Glutamatergic neuron (in vitro differentiated cells): Measurements from ENCODE around the gene SETD2. TPM values are rescaled to one million over a fixed set of nuclear protein-coding genes. Genes with fewer than 3 reads are reported as not detected.
"Not testable (repeated sequence)": the region's sequence is repeated elsewhere in the genome, so short reads cannot be mapped to it uniquely, and the experiment has no call there.

Experiments
- DNase-seq: peaks from one replicate; pipeline ENCODE4 v3.0.0; 2022
- H3K27ac Mint-ChIP-seq: one replicate; pipeline ENCODE4 v1.8.0; 2020; ENCODE audit warnings: mild to moderate bottlenecking, mixed read lengths, inconsistent platforms; ENCODE audit not compliant: unreplicated experiment
- H3K27me3 Mint-ChIP-seq: one replicate; pipeline ENCODE4 v1.8.0; 2020; ENCODE audit warnings: mild to moderate bottlenecking, moderate library complexity, mixed read lengths, inconsistent platforms; ENCODE audit not compliant: unreplicated experiment
- H3K36me3 Mint-ChIP-seq: one replicate; pipeline ENCODE4 v1.8.0; 2020; ENCODE audit warnings: mild to moderate bottlenecking, mixed read lengths, inconsistent platforms; ENCODE audit not compliant: unreplicated experiment
- H3K4me1 Mint-ChIP-seq: one replicate; pipeline ENCODE4 v1.8.0; 2020; ENCODE audit warnings: mild to moderate bottlenecking, low read depth, mixed read lengths, inconsistent platforms; ENCODE audit not compliant: unreplicated experiment
- H3K4me3 Mint-ChIP-seq: one replicate; pipeline ENCODE4 v1.8.0; 2020; ENCODE audit warnings: mild to moderate bottlenecking, mixed read lengths, inconsistent platforms; ENCODE audit not compliant: unreplicated experiment
- H3K9me3 Mint-ChIP-seq: one replicate; pipeline ENCODE4 v1.8.0; 2020; ENCODE audit warnings: mild to moderate bottlenecking, moderate library complexity, mixed read lengths, inconsistent platforms; ENCODE audit not compliant: unreplicated experiment
- total RNA-seq: library from RNA; stranded (reverse); fragmentation: NEBNext Ultra II Directional; extraction: Animal tissue kit (Norgen Biotek cat#: 25700); gene quantifications from one replicate; pipeline ENCODE4 v1.2.1, GENCODE V29; 2021; ENCODE audit not compliant: unreplicated experiment
- TF ChIP-seq, protein P1 (sequence below): fragments of 200-600 bp; sonication (generic); IDR thresholded peaks from one replicate; pipeline ENCODE4 v1.5.0; 2021; ENCODE audit not compliant: partially characterized antibody, unreplicated experiment

SETD2 gene
- total RNA-seq, 1 donor from 2014 or later, result 59.1 TPM

DNA sequence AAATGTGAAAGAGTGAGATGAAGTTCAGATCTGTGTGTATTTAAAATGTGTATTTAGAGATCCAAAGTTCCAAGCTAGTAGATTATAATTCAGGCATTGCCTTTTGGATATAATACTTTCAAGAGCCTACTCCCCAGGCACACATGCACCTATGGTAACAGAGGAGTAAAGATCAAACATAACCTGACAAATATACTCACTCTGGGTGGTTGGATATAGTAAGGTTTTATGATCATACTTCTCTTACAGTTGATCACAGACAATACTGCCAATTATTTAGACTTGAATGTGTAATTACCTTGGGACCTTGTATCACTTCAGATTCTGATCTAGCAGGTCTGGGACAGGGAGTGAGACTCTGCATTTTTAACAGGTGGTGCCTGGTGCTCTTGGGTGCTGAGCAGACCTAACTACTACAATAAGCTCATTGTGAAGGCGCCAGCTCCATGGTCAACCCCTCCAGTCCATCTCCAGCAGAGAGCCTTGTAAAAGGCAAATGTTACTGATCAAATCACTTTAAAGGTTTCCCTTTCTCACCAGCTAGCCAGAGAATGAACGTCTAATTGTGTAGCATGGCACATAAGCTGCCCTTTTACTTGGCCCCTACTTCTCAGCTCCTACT lies 128.9 kb downstream of the SETD2 start:
- Mint-ChIP-seq H3K4me3 (no peak overlapping the region), H3K9me3 (no peaks in the 10 kb centered on the region), H3K27ac (no peak overlapping the region), H3K36me3 (peaks cover 4% of the 10 kb centered on the region), H3K4me1 (no peaks in the 10 kb centered on the region), H3K27me3 (no peaks in the 10 kb centered on the region)
- TF ChIP-seq, protein P1, sequence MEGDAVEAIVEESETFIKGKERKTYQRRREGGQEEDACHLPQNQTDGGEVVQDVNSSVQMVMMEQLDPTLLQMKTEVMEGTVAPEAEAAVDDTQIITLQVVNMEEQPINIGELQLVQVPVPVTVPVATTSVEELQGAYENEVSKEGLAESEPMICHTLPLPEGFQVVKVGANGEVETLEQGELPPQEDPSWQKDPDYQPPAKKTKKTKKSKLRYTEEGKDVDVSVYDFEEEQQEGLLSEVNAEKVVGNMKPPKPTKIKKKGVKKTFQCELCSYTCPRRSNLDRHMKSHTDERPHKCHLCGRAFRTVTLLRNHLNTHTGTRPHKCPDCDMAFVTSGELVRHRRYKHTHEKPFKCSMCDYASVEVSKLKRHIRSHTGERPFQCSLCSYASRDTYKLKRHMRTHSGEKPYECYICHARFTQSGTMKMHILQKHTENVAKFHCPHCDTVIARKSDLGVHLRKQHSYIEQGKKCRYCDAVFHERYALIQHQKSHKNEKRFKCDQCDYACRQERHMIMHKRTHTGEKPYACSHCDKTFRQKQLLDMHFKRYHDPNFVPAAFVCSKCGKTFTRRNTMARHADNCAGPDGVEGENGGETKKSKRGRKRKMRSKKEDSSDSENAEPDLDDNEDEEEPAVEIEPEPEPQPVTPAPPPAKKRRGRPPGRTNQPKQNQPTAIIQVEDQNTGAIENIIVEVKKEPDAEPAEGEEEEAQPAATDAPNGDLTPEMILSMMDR, result no peak
- no peak for DNase-seq

DNA sequence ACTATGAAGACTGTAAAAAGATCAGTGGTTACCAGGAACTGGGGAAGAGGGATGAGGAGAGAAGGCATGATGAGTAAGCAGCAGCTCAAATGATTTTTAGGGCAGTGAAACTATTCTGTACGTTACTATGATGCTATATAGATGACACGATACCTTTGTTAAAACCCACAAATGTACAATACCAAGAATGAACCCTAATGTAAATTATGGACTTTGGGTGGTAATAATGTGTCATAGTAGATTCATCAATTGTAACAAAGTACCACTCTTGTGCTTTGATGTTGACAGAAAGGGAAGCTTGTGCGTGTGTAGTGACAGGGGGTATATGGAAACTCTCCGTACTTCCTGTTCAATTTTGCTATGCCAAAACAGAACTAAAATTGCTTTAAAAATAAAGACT lies 132.9 kb downstream of the SETD2 start:
- not testable (repeated sequence) for H3K27ac Mint-ChIP-seq

DNA sequence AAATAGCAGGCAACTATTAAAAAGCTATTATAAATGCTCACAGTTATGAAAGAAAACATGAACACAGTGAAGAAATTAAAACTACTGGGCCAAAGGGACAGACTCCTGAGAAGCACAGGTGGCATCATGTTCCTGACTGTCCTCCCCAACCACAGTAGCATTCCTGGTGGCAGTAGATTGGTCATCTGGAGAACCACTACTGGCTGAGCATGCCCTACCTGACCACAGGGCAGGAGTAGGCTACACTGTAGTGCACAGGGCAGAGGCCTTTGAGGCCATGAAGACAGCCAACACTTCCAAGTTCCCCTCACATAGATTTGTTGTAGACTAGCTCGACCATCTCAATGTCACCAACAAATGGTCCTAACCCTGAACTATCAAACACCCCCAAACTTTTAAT lies 135.2 kb downstream of the SETD2 start:
- TF ChIP-seq, protein P1, result no peak
- no peak overlapping the region for H3K27ac Mint-ChIP-seq
- DNase-seq, result no peak
- H3K27me3 Mint-ChIP-seq, result peaks cover 4% of the 10 kb centered on the region
- peaks cover 4% of the 10 kb centered on the region for H3K36me3 Mint-ChIP-seq
- no peak overlapping the region for H3K4me3 Mint-ChIP-seq
- H3K4me1 Mint-ChIP-seq, result no peaks in the 10 kb centered on the region
- peaks cover 1% of the 10 kb centered on the region for H3K9me3 Mint-ChIP-seq

More for the DNA sequence above, 132.9 kb downstream of the SETD2 start:
- H3K9me3 Mint-ChIP-seq, H3K4me1 Mint-ChIP-seq, H3K4me3 Mint-ChIP-seq, DNase-seq, H3K27me3 Mint-ChIP-seq, H3K36me3 Mint-ChIP-seq: not testable (repeated sequence)

DNA sequence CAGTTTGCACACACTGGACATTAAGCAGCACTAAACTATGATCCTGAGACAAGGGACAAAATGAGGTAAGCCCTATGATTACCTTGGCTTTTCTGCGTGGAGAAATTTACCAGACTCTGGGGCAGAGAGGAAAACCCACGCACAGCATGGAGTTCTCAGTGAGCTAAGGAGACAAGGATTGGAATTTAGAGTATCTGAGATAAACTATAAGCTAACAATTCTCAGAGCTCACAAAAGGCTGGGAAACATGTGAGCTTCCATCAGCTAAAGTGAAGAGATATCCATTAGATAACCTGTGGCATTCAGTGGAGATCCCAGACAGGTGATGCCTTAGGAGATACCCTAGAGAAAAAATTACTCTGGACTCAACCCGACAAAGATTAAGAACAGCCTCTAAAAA lies 135.8 kb downstream of the SETD2 start:
- no peak for DNase-seq
- no peak overlapping the region for H3K4me3 Mint-ChIP-seq
- peaks cover 4% of the 10 kb centered on the region for H3K27me3 Mint-ChIP-seq
- TF ChIP-seq, protein P1, result no peak
- peaks cover 4% of the 10 kb centered on the region for H3K36me3 Mint-ChIP-seq
- H3K27ac Mint-ChIP-seq, result no peak overlapping the region
- peaks cover 1% of the 10 kb centered on the region for H3K9me3 Mint-ChIP-seq
- H3K4me1 Mint-ChIP-seq, result no peaks in the 10 kb centered on the region

DNA sequence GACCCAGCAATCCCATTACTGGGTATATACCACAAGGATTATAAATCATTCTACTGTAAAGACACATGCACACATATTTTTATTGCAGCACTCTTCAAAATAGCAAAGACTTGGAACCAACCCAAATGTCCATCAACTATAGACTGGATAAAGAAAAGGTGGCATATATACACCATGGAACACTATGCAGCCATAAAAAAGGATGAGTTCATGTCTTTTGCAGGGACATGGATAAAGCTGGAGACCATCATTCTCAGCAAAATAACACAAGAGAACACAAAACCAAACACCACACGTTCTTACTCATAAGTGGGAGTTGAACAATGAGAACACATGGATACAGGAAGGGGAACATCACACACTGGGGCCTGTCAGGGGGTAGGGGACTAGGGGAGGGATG lies 137.5 kb downstream of the SETD2 start:
- not testable (repeated sequence) for H3K4me3 Mint-ChIP-seq, H3K27ac Mint-ChIP-seq, H3K36me3 Mint-ChIP-seq, DNase-seq, H3K4me1 Mint-ChIP-seq, H3K9me3 Mint-ChIP-seq, H3K27me3 Mint-ChIP-seq

DNA sequence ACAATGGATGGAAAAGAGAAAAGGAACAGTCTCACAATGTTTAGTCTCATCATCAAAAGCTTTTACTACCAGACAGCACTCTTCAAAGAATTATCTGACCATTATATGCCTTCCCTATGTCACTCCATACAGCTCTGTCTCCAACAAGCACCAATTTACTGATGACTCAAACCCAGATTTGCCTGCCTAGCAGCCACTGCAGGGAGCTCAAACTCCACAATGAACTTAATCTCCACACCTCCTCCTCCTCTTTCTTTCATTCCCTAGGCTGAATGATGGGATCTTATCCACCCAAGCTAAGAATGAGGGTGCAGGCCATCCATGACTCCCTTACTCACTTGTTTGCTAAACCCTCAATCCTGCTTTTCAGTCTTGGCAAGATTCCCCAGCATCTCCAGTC lies 139.0 kb downstream of the SETD2 start:
- H3K36me3 Mint-ChIP-seq, result peaks cover 4% of the 10 kb centered on the region
- H3K27ac Mint-ChIP-seq, result no peak overlapping the region
- TF ChIP-seq, protein P1, result no peak
- H3K27me3 Mint-ChIP-seq, result peaks cover 4% of the 10 kb centered on the region
- H3K4me3 Mint-ChIP-seq, result no peak overlapping the region
- no peak for DNase-seq
- no peaks in the 10 kb centered on the region for H3K4me1 Mint-ChIP-seq
- H3K9me3 Mint-ChIP-seq, result peaks cover 1% of the 10 kb centered on the region
